H9 (cell line): ENCODE data around the gene PRTG. TPM values are rescaled to one million over a fixed set of nuclear protein-coding genes. Genes with fewer than 3 reads are reported as not detected.

Source experiments
- DNase-seq: peaks from one replicate; pipeline ENCODE4 v3.0.0-alpha.2; 2017
- H2AFZ ChIP-seq: one replicate; pipeline ENCODE4 v1.6.1; 2013; ENCODE audit warnings: mild to moderate bottlenecking, low read length, control low read depth, moderate library complexity
- H2AK5ac ChIP-seq: 2 replicates; pipeline ENCODE4 v1.6.1; 2013; ENCODE audit warnings: low read length, control low read depth, mixed read lengths; ENCODE audit not compliant: insufficient read length
- H2BK120ac ChIP-seq: one replicate; pipeline ENCODE4 v1.6.1; 2013; ENCODE audit warnings: low read depth, mild to moderate bottlenecking, low read length, control low read depth, inconsistent platforms; ENCODE audit not compliant: poor library complexity, severe bottlenecking
- H2BK12ac ChIP-seq: 2 replicates; pipeline ENCODE4 v1.6.1; 2013; ENCODE audit warnings: low read length, control low read depth, mixed read lengths, low read depth; ENCODE audit not compliant: insufficient read length
- H2BK15ac ChIP-seq: 2 replicates; pipeline ENCODE4 v1.6.1; 2013; ENCODE audit warnings: low read depth, low read length, control low read depth
- H2BK20ac ChIP-seq: one replicate; pipeline ENCODE4 v1.6.1; 2013; ENCODE audit warnings: low read depth, mild to moderate bottlenecking, low read length, control low read depth, inconsistent platforms; ENCODE audit not compliant: poor library complexity, severe bottlenecking
- H2BK5ac ChIP-seq: 2 replicates; pipeline ENCODE4 v1.6.1; 2013; ENCODE audit warnings: low read length, control low read depth, mixed read lengths; ENCODE audit not compliant: insufficient read length
- H3K14ac ChIP-seq: 2 replicates; pipeline ENCODE4 v1.6.1; 2013; ENCODE audit warnings: low read length, control low read depth; ENCODE audit not compliant: insufficient read depth
- H3K18ac ChIP-seq: 2 replicates; pipeline ENCODE4 v1.6.1; 2013; ENCODE audit warnings: low read depth, mild to moderate bottlenecking, mixed read lengths, low read length, control low read depth; ENCODE audit not compliant: insufficient read length
- H3K23ac ChIP-seq: 2 replicates; pipeline ENCODE4 v1.6.1; 2013; ENCODE audit warnings: low read length, control low read depth, mixed read lengths, low read depth; ENCODE audit not compliant: insufficient read length
- H3K23me2 ChIP-seq: 2 replicates; pipeline ENCODE4 v1.6.1; 2013; ENCODE audit warnings: low read depth, mild to moderate bottlenecking, mixed read lengths, low read length, control low read depth; ENCODE audit not compliant: insufficient read length, poor library complexity, severe bottlenecking
- H3K27ac ChIP-seq: 2 replicates; pipeline ENCODE4 v1.5.1; 2013; ENCODE audit warnings: low read length, control low read depth, mixed read lengths, low read depth; ENCODE audit not compliant: insufficient read length
- H3K27me3 ChIP-seq: 2 replicates; pipeline ENCODE4 v1.6.1; 2013; ENCODE audit warnings: low read length, control low read depth, inconsistent platforms; ENCODE audit not compliant: insufficient read depth
- H3K4ac ChIP-seq: 2 replicates; pipeline ENCODE4 v1.6.1; 2013; ENCODE audit warnings: low read depth, mild to moderate bottlenecking, control low read depth, inconsistent platforms, low read length, moderate library complexity
- H3K4me1 ChIP-seq: 2 replicates; pipeline ENCODE4 v1.6.1; 2013; ENCODE audit warnings: low read length, control low read depth, inconsistent platforms; ENCODE audit not compliant: insufficient read depth
- H3K4me2 ChIP-seq: 2 replicates; pipeline ENCODE4 v1.6.1; 2013; ENCODE audit warnings: low read length, control low read depth, mixed read lengths; ENCODE audit not compliant: insufficient read length, insufficient read depth
- H3K56ac ChIP-seq: 2 replicates; pipeline ENCODE4 v1.6.1; 2013; ENCODE audit warnings: low read depth, mild to moderate bottlenecking, mixed read lengths, low read length, control low read depth; ENCODE audit not compliant: insufficient read length
- H3K79me1 ChIP-seq: 2 replicates; pipeline ENCODE4 v1.6.1; 2013; ENCODE audit warnings: low read depth, mild to moderate bottlenecking, moderate library complexity, low read length, control low read depth, inconsistent platforms; ENCODE audit not compliant: insufficient read depth, poor library complexity, severe bottlenecking
- H3K79me2 ChIP-seq: 2 replicates; pipeline ENCODE4 v1.6.1; 2013; ENCODE audit warnings: low read length, control low read depth, inconsistent platforms; ENCODE audit not compliant: insufficient read depth
- H3K9ac ChIP-seq: 2 replicates; pipeline ENCODE4 v1.6.1; 2013; ENCODE audit warnings: low read length, control low read depth, mixed read lengths; ENCODE audit not compliant: insufficient read length; ENCODE audit errors: extremely low read depth
- H3K9me3 ChIP-seq: one replicate; pipeline ENCODE4 v1.6.1; 2013; ENCODE audit warnings: low read depth, low read length, inconsistent platforms; ENCODE audit not compliant: control insufficient read depth
- H3T11ph ChIP-seq: one replicate; pipeline ENCODE4 v1.6.1; 2013; ENCODE audit warnings: mild to moderate bottlenecking, low read length, control low read depth, inconsistent platforms
- H4K20me1 ChIP-seq: one replicate; pipeline ENCODE4 v1.6.1; 2013; ENCODE audit not compliant: control insufficient read depth, insufficient read length, insufficient read depth
- H4K5ac ChIP-seq: 2 replicates; pipeline ENCODE4 v1.6.1; 2013; ENCODE audit warnings: low read depth, mild to moderate bottlenecking, mixed read lengths, low read length, control low read depth; ENCODE audit not compliant: insufficient read length
- H4K8ac ChIP-seq: replicated peaks from 2 replicates; pipeline ENCODE4 v1.6.1; 2013; ENCODE audit warnings: low read length, control low read depth, mixed read lengths, low read depth; ENCODE audit not compliant: insufficient read length
- H4K91ac ChIP-seq: 2 replicates; pipeline ENCODE4 v1.6.1; 2013; ENCODE audit warnings: low read depth, mild to moderate bottlenecking, moderate library complexity, mixed read lengths, low read length, control low read depth; ENCODE audit not compliant: insufficient read length
- H3K27ac Mint-ChIP-seq, 3 experiments: 2 replicates in 2 of 3; 3 replicates in 1 of 3; pipeline ENCODE4 v1.8.0; 2020 to 2021; ENCODE audit warnings: mixed read lengths in 3 of 3, mild to moderate bottlenecking in 1 of 3, moderate library complexity in 1 of 3
- H3K27me3 Mint-ChIP-seq: 2 replicates; pipeline ENCODE4 v1.8.0; 2021; ENCODE audit warnings: low read depth, mild to moderate bottlenecking, moderate library complexity, mixed read lengths
- H3K36me3 Mint-ChIP-seq, 3 experiments: 2 replicates in 2 of 3; 3 replicates in 1 of 3; pipeline ENCODE4 v1.8.0; 2020 to 2021; ENCODE audit warnings: low read depth in 3 of 3, mixed read lengths in 3 of 3; ENCODE audit not compliant: insufficient read depth in 1 of 3
- H3K4me1 Mint-ChIP-seq, 2 experiments: 2 replicates each; pipeline ENCODE4 v1.8.0; 2020; ENCODE audit warnings: mixed read lengths in 2 of 2
- H3K4me3 Mint-ChIP-seq, 2 experiments: 2 replicates in 1 of 2; 3 replicates in 1 of 2; pipeline ENCODE4 v1.8.0; 2020 to 2021; ENCODE audit warnings: mild to moderate bottlenecking in 2 of 2, mixed read lengths in 2 of 2, moderate library complexity in 1 of 2
- H3K9me3 Mint-ChIP-seq, 2 experiments: 2 replicates in 1 of 2; 3 replicates in 1 of 2; pipeline ENCODE4 v1.8.0; 2020; ENCODE audit warnings: mild to moderate bottlenecking in 2 of 2, mixed read lengths in 2 of 2, moderate library complexity in 1 of 2
- WGBS: extraction: QIAGEN DNeasy Blood & Tissue Kit; methylation state at CpG from one replicate; pipeline ENCODE4 v1.1.7; 2013; ENCODE audit warnings: missing lambda C conversion rate, low lambda C conversion rate, mixed read lengths; ENCODE audit not compliant: insufficient read length; ENCODE audit errors: extremely low coverage; 5-methylcytosine and 5-hydroxymethylcytosine counted together
- total RNA-seq: library from RNA; stranded (reverse); gene quantifications from 2 replicates; pipeline ENCODE4 v1.2.1, GENCODE V29; 2021
- TF ChIP-seq, protein P1 (sequence below): fragments of 200-600 bp; sonication (generic); conservative IDR thresholded peaks from 3 replicates; pipeline ENCODE4 v1.8.0; 2021; ENCODE audit warnings: antibody characterized with exemption, mild to moderate bottlenecking

The PRTG gene
- total RNA-seq, 1 experiment from 2014 or later, result 5.7 TPM

DNA sequence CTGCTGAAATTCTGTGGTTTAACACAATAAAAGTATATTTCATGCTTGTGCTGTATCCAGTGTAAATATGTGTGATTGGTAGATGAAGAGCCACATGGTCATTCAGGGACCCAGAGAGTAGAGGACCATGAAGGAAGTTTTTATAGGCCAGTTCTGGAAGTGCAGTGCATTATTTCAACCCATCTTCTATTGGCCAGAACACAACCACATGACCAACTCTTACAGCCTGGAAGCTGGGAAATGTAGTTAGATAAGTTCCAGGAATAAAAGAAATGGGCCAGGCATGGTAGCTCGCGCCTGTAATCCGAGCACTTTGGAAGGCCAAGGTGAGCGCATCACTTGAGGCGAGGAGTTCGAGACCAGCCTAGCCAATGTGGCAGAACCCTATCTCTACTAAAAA is 21.4 kb upstream of the PRTG start:
- TF ChIP-seq, protein P1, sequence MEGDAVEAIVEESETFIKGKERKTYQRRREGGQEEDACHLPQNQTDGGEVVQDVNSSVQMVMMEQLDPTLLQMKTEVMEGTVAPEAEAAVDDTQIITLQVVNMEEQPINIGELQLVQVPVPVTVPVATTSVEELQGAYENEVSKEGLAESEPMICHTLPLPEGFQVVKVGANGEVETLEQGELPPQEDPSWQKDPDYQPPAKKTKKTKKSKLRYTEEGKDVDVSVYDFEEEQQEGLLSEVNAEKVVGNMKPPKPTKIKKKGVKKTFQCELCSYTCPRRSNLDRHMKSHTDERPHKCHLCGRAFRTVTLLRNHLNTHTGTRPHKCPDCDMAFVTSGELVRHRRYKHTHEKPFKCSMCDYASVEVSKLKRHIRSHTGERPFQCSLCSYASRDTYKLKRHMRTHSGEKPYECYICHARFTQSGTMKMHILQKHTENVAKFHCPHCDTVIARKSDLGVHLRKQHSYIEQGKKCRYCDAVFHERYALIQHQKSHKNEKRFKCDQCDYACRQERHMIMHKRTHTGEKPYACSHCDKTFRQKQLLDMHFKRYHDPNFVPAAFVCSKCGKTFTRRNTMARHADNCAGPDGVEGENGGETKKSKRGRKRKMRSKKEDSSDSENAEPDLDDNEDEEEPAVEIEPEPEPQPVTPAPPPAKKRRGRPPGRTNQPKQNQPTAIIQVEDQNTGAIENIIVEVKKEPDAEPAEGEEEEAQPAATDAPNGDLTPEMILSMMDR, result no peak
- WGBS, result no CpG with 5 or more reads among the region's 6 CpGs
- H3K9ac ChIP-seq, result no peak overlapping the region

More for the DNA sequence above, 21.4 kb upstream of the PRTG start:
- H4K8ac ChIP-seq, result no peak overlapping the region
- DNase-seq, result no peak
- Mint-ChIP-seq H3K27ac (no peak overlapping the region), H3K27me3 (no peaks in the 10 kb centered on the region; the same call in 1 of the 2 replicates), H3K36me3 (no peaks in the 10 kb centered on the region), H3K9me3 (no peaks in the 10 kb centered on the region), H3K4me1 (peaks cover 6 to 14% of the 10 kb centered on the region in 2 experiments), H3K4me3 (no peak overlapping the region)
- H2BK15ac ChIP-seq, result no peak overlapping the region
- H3K27me3 ChIP-seq, result no peaks in the 10 kb centered on the region
- no peak overlapping the region for H3K18ac ChIP-seq
- H3K27ac ChIP-seq, result no peak overlapping the region
- no peak overlapping the region for H3K56ac ChIP-seq
- H4K20me1 ChIP-seq, result no peaks in the 10 kb centered on the region
- H2BK5ac ChIP-seq, result no peak overlapping the region
- no peak overlapping the region for H4K91ac ChIP-seq
- H3K14ac ChIP-seq, result no peak overlapping the region
- H3K4me2 ChIP-seq, result no peak overlapping the region
- H2AFZ ChIP-seq, result no peak overlapping the region
- H3K79me2 ChIP-seq, result no peaks in the 10 kb centered on the region
- H2BK20ac ChIP-seq, result no peak overlapping the region
- no peak overlapping the region for H2BK120ac ChIP-seq
- H3K23me2 ChIP-seq, result no peaks in the 10 kb centered on the region
- no peaks in the 10 kb centered on the region for H3K4me1 ChIP-seq
- no peaks in the 10 kb centered on the region for H3K79me1 ChIP-seq
- H2AK5ac ChIP-seq, result no peak overlapping the region
- H3T11ph ChIP-seq, result no peak overlapping the region
- H3K9me3 ChIP-seq, result no peaks in the 10 kb centered on the region
- no peak overlapping the region for H4K5ac ChIP-seq
- H3K23ac ChIP-seq, result no peak overlapping the region
- H3K4ac ChIP-seq, result no peak overlapping the region
- no peak overlapping the region for H2BK12ac ChIP-seq
